ENCODE data around the gene YJU2. TPM values are rescaled to one million over a fixed set of nuclear protein-coding genes. Genes with fewer than 3 reads are reported as not detected.
"Not testable (repeated sequence)": the region's sequence is repeated elsewhere in the genome, so short reads cannot be mapped to it uniquely, and the experiment has no call there.

YJU2 gene
- total RNA-seq, 1 donor from 2014 or later: 22.1 TPM

- Mint-ChIP-seq H3K4me1 (peaks cover 3% of the 10 kb centered on the region), H3K27me3 (ENCODE audit: low read depth) (peaks cover 4% of the 10 kb centered on the region), H3K27ac (no peak overlapping the region)
Observed at GRCh38 chr19:4272894-4273293, 26.0 kb downstream of the YJU2 start.

GRCh38 chr19:4274321-4274686 lies 27.4 kb downstream of the YJU2 start:
- H3K36me3 Mint-ChIP-seq; H3K27ac Mint-ChIP-seq; H3K4me1 Mint-ChIP-seq; DNase-seq (ENCODE audit: low spot score in 2 of 2, unreplicated experiment in 2 of 2); H3K4me3 Mint-ChIP-seq; H3K9me3 Mint-ChIP-seq: not testable (repeated sequence)
- peaks cover 13% of the 10 kb centered on the region for H3K27me3 Mint-ChIP-seq (ENCODE audit: low read depth)

More at GRCh38 chr19:4272894-4273293, 26.0 kb downstream of the YJU2 start:
- Mint-ChIP-seq H3K4me3 (no peak overlapping the region), H3K36me3 (peaks cover 4% of the 10 kb centered on the region), H3K9me3 (no peaks in the 10 kb centered on the region)
- TF ChIP-seq CTCF (IDR thresholded peaks at IDR 0.05; ENCODE audit: unreplicated experiment): no peak
- no peak for DNase-seq (ENCODE audit: low spot score in 2 of 2, unreplicated experiment in 2 of 2)

- DNase-seq (ENCODE audit: low spot score in 2 of 2, unreplicated experiment in 2 of 2): no peak
- Mint-ChIP-seq H3K27me3 (ENCODE audit: low read depth) (peaks cover 36% of the 10 kb centered on the region), H3K36me3 (no peaks in the 10 kb centered on the region), H3K9me3 (no peaks in the 10 kb centered on the region), H3K4me3 (peak overlapping the region; percentile 42), H3K27ac (peak overlapping the region; percentile 59), H3K4me1 (peaks cover 11% of the 10 kb centered on the region)
- no peak for TF ChIP-seq CTCF (IDR thresholded peaks at IDR 0.05; ENCODE audit: unreplicated experiment)
Observed at GRCh38 chr19:4277191-4277696, 30.4 kb downstream of the YJU2 start.

- no peak for DNase-seq (ENCODE audit: low spot score in 2 of 2, unreplicated experiment in 2 of 2)
- Mint-ChIP-seq H3K36me3 (no peaks in the 10 kb centered on the region), H3K4me3 (peak overlapping the region; percentile 72), H3K27ac (no peak overlapping the region), H3K27me3 (ENCODE audit: low read depth) (peaks cover 40% of the 10 kb centered on the region), H3K4me1 (peaks cover 11% of the 10 kb centered on the region), H3K9me3 (no peaks in the 10 kb centered on the region)
- no peak for TF ChIP-seq CTCF (IDR thresholded peaks at IDR 0.05; ENCODE audit: unreplicated experiment)
Observed at GRCh38 chr19:4278010-4278409, 31.1 kb downstream of the YJU2 start.

GRCh38 chr19:4278419-4279266 lies 31.8 kb downstream of the YJU2 start, which contains the start of gene SHD:
SHD (plus strand) TSS chr19:4279266; CDS start chr19:4280064, 798 bp downstream.
- DNase-seq (ENCODE audit: low spot score in 2 of 2, unreplicated experiment in 2 of 2): no peak
- no peaks in the 10 kb centered on the region for H3K36me3 Mint-ChIP-seq
- H3K27me3 Mint-ChIP-seq (ENCODE audit: low read depth): peaks cover 42% of the 10 kb centered on the region
- no peak for TF ChIP-seq CTCF (IDR thresholded peaks at IDR 0.05; ENCODE audit: unreplicated experiment)
- H3K27ac Mint-ChIP-seq: peak within 1 kb of the TSS; percentile 30
- H3K9me3 Mint-ChIP-seq: no peaks in the 10 kb centered on the region
- H3K4me1 Mint-ChIP-seq: peaks cover 11% of the 10 kb centered on the region
- H3K4me3 Mint-ChIP-seq: peak within 1 kb of the TSS; percentile 73

GRCh38 chr19:4279267-4279529 lies 32.3 kb downstream of the YJU2 start:
- Mint-ChIP-seq H3K27me3 (ENCODE audit: low read depth) (peaks cover 42% of the 10 kb centered on the region), H3K4me1 (peaks cover 11% of the 10 kb centered on the region), H3K27ac (no peak overlapping the region), H3K36me3 (no peaks in the 10 kb centered on the region), H3K9me3 (no peaks in the 10 kb centered on the region), H3K4me3 (peak overlapping the region; percentile 51)
- TF ChIP-seq CTCF (IDR thresholded peaks at IDR 0.05; ENCODE audit: unreplicated experiment): no peak
- no peak for DNase-seq (ENCODE audit: low spot score in 2 of 2, unreplicated experiment in 2 of 2)
